ENCODE measurements around the gene TGFBI. TPM values are rescaled to one million over a fixed set of nuclear protein-coding genes. Genes with fewer than 3 reads are reported as not detected.

TGFBI gene
- total and polyA plus RNA-seq, 9 of the 15 experiments (the other 6 are each of a cell fraction or from before 2014, with no cell fraction given), result 0.05 to 0.62 (median 0.08) TPM; not detected in 6

DNA sequence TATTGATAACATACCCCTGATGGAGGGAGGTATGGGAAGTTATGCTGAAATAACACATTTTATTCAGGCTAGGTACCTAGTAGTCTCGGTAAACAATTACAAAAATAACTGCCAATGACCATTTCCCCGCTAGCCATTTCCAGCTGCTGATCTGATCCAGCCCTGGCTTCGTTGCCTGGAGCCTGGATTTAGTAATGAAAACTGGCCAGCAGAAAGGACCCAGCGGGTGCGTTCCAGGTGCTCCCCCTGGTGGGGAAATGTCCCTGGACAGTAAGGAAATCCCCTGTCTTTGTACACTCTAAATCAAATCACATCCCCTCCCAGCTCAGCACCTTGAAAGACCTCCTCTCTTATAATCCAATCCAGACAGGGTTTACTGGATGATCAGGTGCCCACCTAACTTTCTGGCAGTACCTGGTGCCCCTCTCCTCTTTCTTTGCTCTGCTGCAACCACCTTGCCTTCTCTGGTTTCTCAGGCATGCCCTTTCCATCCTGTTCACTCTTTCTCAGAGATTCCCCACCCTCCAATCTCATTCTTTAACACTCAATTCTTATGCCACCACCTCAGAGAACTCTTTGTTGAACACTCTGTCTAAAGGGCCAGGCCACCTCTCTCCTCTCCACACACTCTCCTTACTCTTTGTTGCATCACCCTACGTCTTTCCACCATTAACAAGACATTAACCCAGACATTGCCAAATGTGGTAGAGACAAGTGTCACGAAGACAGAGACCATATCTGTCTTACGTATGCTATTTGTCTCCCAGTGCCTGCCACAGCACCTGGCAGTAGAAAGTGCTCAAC is 53.8 kb downstream of the TGFBI start (continued):
- TF ChIP-seq, protein P1, sequence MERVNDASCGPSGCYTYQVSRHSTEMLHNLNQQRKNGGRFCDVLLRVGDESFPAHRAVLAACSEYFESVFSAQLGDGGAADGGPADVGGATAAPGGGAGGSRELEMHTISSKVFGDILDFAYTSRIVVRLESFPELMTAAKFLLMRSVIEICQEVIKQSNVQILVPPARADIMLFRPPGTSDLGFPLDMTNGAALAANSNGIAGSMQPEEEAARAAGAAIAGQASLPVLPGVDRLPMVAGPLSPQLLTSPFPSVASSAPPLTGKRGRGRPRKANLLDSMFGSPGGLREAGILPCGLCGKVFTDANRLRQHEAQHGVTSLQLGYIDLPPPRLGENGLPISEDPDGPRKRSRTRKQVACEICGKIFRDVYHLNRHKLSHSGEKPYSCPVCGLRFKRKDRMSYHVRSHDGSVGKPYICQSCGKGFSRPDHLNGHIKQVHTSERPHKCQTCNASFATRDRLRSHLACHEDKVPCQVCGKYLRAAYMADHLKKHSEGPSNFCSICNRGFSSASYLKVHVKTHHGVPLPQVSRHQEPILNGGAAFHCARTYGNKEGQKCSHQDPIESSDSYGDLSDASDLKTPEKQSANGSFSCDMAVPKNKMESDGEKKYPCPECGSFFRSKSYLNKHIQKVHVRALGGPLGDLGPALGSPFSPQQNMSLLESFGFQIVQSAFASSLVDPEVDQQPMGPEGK (CRISPR knock-in tag; IDR thresholded peaks at IDR 0.05; ENCODE audit: borderline replicate concordance), result no peak
- TF ChIP-seq, protein P2, sequence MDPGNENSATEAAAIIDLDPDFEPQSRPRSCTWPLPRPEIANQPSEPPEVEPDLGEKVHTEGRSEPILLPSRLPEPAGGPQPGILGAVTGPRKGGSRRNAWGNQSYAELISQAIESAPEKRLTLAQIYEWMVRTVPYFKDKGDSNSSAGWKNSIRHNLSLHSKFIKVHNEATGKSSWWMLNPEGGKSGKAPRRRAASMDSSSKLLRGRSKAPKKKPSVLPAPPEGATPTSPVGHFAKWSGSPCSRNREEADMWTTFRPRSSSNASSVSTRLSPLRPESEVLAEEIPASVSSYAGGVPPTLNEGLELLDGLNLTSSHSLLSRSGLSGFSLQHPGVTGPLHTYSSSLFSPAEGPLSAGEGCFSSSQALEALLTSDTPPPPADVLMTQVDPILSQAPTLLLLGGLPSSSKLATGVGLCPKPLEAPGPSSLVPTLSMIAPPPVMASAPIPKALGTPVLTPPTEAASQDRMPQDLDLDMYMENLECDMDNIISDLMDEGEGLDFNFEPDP (CRISPR knock-in tag; IDR thresholded peaks at IDR 0.05), result no peak
- TF ChIP-seq ZNF695 (CRISPR knock-in tag; IDR thresholded peaks at IDR 0.05), result no peak
- TF ChIP-seq CBX5 (IDR thresholded peaks at IDR 0.05; ENCODE audit: borderline replicate concordance, low read depth), result no peak
- TF ChIP-seq KLF13 (tag; IDR thresholded peaks at IDR 0.05; ENCODE audit: borderline replicate concordance, low read depth), result no peak
- TF ChIP-seq, protein P3, sequence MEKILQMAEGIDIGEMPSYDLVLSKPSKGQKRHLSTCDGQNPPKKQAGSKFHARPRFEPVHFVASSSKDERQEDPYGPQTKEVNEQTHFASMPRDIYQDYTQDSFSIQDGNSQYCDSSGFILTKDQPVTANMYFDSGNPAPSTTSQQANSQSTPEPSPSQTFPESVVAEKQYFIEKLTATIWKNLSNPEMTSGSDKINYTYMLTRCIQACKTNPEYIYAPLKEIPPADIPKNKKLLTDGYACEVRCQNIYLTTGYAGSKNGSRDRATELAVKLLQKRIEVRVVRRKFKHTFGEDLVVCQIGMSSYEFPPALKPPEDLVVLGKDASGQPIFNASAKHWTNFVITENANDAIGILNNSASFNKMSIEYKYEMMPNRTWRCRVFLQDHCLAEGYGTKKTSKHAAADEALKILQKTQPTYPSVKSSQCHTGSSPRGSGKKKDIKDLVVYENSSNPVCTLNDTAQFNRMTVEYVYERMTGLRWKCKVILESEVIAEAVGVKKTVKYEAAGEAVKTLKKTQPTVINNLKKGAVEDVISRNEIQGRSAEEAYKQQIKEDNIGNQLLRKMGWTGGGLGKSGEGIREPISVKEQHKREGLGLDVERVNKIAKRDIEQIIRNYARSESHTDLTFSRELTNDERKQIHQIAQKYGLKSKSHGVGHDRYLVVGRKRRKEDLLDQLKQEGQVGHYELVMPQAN (IDR thresholded peaks at IDR 0.05; ENCODE audit: borderline replicate concordance), result no peak
- TF ChIP-seq PRPF4 (IDR thresholded peaks at IDR 0.05; ENCODE audit: insufficient read depth, low read depth, low read length, poor library complexity, severe bottlenecking), result no peak
- TF ChIP-seq, protein P4, sequence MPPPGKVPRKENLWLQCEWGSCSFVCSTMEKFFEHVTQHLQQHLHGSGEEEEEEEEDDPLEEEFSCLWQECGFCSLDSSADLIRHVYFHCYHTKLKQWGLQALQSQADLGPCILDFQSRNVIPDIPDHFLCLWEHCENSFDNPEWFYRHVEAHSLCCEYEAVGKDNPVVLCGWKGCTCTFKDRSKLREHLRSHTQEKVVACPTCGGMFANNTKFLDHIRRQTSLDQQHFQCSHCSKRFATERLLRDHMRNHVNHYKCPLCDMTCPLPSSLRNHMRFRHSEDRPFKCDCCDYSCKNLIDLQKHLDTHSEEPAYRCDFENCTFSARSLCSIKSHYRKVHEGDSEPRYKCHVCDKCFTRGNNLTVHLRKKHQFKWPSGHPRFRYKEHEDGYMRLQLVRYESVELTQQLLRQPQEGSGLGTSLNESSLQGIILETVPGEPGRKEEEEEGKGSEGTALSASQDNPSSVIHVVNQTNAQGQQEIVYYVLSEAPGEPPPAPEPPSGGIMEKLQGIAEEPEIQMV (tag; conservative IDR thresholded peaks at IDR 0.05; ENCODE audit: low read depth), result no peak
- no peak for TF ChIP-seq ZNF785 (CRISPR knock-in tag; IDR thresholded peaks at IDR 0.05)
- TF ChIP-seq, protein P5, sequence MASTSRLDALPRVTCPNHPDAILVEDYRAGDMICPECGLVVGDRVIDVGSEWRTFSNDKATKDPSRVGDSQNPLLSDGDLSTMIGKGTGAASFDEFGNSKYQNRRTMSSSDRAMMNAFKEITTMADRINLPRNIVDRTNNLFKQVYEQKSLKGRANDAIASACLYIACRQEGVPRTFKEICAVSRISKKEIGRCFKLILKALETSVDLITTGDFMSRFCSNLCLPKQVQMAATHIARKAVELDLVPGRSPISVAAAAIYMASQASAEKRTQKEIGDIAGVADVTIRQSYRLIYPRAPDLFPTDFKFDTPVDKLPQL (IDR thresholded peaks at IDR 0.05; ENCODE audit: extremely low read depth, insufficient read length), result no peak
- no peak for TF ChIP-seq GABPB2 (CRISPR knock-in tag; conservative IDR thresholded peaks at IDR 0.05)
- TF ChIP-seq, protein P6, sequence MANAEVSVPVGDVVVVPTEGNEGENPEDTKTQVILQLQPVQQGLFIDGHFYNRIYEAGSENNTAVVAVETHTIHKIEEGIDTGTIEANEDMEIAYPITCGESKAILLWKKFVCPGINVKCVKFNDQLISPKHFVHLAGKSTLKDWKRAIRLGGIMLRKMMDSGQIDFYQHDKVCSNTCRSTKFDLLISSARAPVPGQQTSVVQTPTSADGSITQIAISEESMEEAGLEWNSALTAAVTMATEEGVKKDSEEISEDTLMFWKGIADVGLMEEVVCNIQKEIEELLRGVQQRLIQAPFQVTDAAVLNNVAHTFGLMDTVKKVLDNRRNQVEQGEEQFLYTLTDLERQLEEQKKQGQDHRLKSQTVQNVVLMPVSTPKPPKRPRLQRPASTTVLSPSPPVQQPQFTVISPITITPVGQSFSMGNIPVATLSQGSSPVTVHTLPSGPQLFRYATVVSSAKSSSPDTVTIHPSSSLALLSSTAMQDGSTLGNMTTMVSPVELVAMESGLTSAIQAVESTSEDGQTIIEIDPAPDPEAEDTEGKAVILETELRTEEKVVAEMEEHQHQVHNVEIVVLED (CRISPR knock-in tag; IDR thresholded peaks at IDR 0.05), result no peak; the same call in 1 of the 2 replicates
- TF ChIP-seq ELF1 (tag; IDR thresholded peaks at IDR 0.05), result no peak
- TF ChIP-seq ZNF668 (CRISPR knock-in tag; IDR thresholded peaks at IDR 0.05), result no peak
- TF ChIP-seq ZNF124 (CRISPR knock-in tag; IDR thresholded peaks at IDR 0.05), result no peak
